Measurements from ENCODE around the gene MYO5B.

DNA sequence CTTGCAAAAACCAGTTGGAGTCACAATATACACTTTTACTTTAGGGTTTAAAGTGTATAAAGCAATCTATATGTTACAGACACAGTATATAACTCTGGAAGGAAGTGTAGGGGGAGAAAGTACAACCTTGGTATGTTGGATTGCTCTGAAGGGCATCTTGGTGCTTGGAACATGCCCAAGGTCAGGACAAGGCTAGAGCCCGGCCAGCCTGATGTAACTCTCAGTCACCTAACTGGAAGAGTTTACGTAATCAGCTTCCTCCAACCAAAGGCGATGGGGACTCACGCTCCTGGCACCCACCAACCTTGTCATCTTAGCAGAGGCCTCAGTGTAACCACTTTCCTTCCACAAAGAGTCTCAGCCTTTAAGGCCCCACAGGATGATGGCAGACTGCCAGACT is 200.5 kb downstream of the MYO5B start:
- TF ChIP-seq EZH2 (IDR thresholded peaks at IDR 0.05): no peak
- TF ChIP-seq, protein P1, sequence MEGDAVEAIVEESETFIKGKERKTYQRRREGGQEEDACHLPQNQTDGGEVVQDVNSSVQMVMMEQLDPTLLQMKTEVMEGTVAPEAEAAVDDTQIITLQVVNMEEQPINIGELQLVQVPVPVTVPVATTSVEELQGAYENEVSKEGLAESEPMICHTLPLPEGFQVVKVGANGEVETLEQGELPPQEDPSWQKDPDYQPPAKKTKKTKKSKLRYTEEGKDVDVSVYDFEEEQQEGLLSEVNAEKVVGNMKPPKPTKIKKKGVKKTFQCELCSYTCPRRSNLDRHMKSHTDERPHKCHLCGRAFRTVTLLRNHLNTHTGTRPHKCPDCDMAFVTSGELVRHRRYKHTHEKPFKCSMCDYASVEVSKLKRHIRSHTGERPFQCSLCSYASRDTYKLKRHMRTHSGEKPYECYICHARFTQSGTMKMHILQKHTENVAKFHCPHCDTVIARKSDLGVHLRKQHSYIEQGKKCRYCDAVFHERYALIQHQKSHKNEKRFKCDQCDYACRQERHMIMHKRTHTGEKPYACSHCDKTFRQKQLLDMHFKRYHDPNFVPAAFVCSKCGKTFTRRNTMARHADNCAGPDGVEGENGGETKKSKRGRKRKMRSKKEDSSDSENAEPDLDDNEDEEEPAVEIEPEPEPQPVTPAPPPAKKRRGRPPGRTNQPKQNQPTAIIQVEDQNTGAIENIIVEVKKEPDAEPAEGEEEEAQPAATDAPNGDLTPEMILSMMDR (IDR thresholded peaks at IDR 0.05): no peak
- TF ChIP-seq EZH2phosphoT487 (IDR thresholded peaks at IDR 0.05): no peak
